H1 (cell line): ENCODE results near the gene PYURF. TPM values are rescaled to one million over a fixed set of nuclear protein-coding genes. Genes with fewer than 3 reads are reported as not detected.

ENCODE experiments used
- CTCF ChIA-PET: fragments of 300-600 bp; sonication (Branson Sonifier 250); formaldehyde crosslinking; loops from one replicate; lab custom pipeline; 2021; ENCODE audit not compliant: partially characterized antibody; lab: Charles Lee
- POLR2A ChIA-PET: fragments of 300-600 bp; sonication (Branson Sonifier 250); formaldehyde crosslinking; loops from one replicate; lab custom pipeline; 2021; ENCODE audit warnings: inconsistent platforms; ENCODE audit not compliant: partially characterized antibody; lab: Charles Lee
- DNase-seq, 2 experiments: peaks; one replicate each; pipeline versions ENCODE4 v3.0.0 to v3.0.0-alpha.2; 2010 to 2022; ENCODE audit warnings: low spot score in 2 of 2, low read depth in 1 of 2, mixed read lengths in 1 of 2
- FAIRE-seq: peaks from 2 replicates; lab custom pipeline; 2011; peaks lifted over from hg19 to GRCh38; lab: Jason Lieb, UNC
- H2AFZ ChIP-seq: 2 replicates; pipeline ENCODE4 v1.8.1; 2012; ENCODE audit warnings: low read length, inconsistent platforms
- H2AK5ac ChIP-seq: 2 replicates; pipeline ENCODE4 v1.6.1; 2013; ENCODE audit warnings: low read depth, low read length
- H2BK120ac ChIP-seq: replicated peaks from 2 replicates; pipeline ENCODE3; 2013; ENCODE audit warnings: low read depth, low read length, inconsistent platforms
- H2BK12ac ChIP-seq: 2 replicates; pipeline ENCODE4 v1.6.1; 2013; ENCODE audit warnings: low read depth, low read length
- H2BK15ac ChIP-seq: 2 replicates; pipeline ENCODE4 v1.6.1; 2013; ENCODE audit warnings: low read length
- H2BK20ac ChIP-seq: 2 replicates; pipeline ENCODE4 v1.6.1; 2013; ENCODE audit warnings: low read length
- H2BK5ac ChIP-seq: 2 replicates; pipeline ENCODE4 v1.6.1; 2013; ENCODE audit warnings: low read depth, low read length
- H3K14ac ChIP-seq: 2 replicates; pipeline ENCODE4 v1.6.1; 2013; ENCODE audit warnings: inconsistent platforms; ENCODE audit not compliant: insufficient read length
- H3K18ac ChIP-seq: 2 replicates; pipeline ENCODE4 v1.6.1; 2013; ENCODE audit warnings: low read length; ENCODE audit errors: extremely low read depth
- H3K23ac ChIP-seq: 2 replicates; pipeline ENCODE4 v1.6.1; 2013; ENCODE audit warnings: inconsistent platforms; ENCODE audit not compliant: insufficient read length
- H3K23me2 ChIP-seq: 2 replicates; pipeline ENCODE4 v1.6.1; 2013; ENCODE audit warnings: low read depth, low read length
- H3K27ac ChIP-seq: 2 replicates; pipeline ENCODE4 v1.6.1; 2011; ENCODE audit warnings: low read depth, low read length, inconsistent platforms
- H3K27me3 ChIP-seq, 4 experiments: replicated peaks in 1 of 4; 1 replicate in 1 of 4; 2 replicates in 3 of 4; pipeline versions ENCODE4 v1.6.1 to v1.8.1; 2011 to 2013; ENCODE audit warnings: low read length in 3 of 4, mild to moderate bottlenecking in 3 of 4, inconsistent platforms in 2 of 4, mixed read lengths in 2 of 4, moderate library complexity in 1 of 4; ENCODE audit not compliant: control insufficient read depth in 3 of 4, insufficient read depth in 3 of 4; ENCODE audit errors: extremely low read depth in 1 of 4
- H3K36me3 ChIP-seq, 4 experiments: 2 replicates each; pipeline versions ENCODE4 v1.6.1 to v1.8.1; 2011 to 2013; ENCODE audit warnings: mild to moderate bottlenecking in 4 of 4, low read length in 3 of 4, moderate library complexity in 2 of 4, control low read depth in 1 of 4, inconsistent platforms in 1 of 4; ENCODE audit not compliant: insufficient read depth in 4 of 4, control insufficient read depth in 2 of 4
- H3K4ac ChIP-seq: replicated peaks from 2 replicates; pipeline ENCODE3; 2013; ENCODE audit warnings: low read length, low read depth, mixed read lengths, inconsistent platforms; ENCODE audit not compliant: insufficient read length
- H3K4me1 ChIP-seq, 4 experiments: replicated peaks in 1 of 4; 1 replicate in 1 of 4; 2 replicates in 3 of 4; pipeline versions ENCODE4 v1.6.1 to v1.8.1; 2011 to 2013; ENCODE audit warnings: low read length in 3 of 4, inconsistent platforms in 2 of 4, mixed read lengths in 1 of 4; ENCODE audit not compliant: insufficient read depth in 4 of 4, control insufficient read depth in 3 of 4
- H3K4me2 ChIP-seq, 2 experiments: 2 replicates each; pipeline versions ENCODE4 v1.6.1 to v1.8.1; 2011 to 2013; ENCODE audit warnings: low read depth in 2 of 2, low read length in 2 of 2, control low read depth in 1 of 2, inconsistent platforms in 1 of 2, mild to moderate bottlenecking in 1 of 2; ENCODE audit not compliant: insufficient read depth in 1 of 2
- H3K4me3 ChIP-seq, 4 experiments: fragments of 200-600, 300-600 bp in 1 of 4; sonication (generic), shearing (Covaris generic), sonication (Bioruptor Twin) in 1 of 4; 2 replicates each; pipeline versions ENCODE4 v1.5.1 to v1.8.1; 2011 to 2016; ENCODE audit warnings: low read length in 4 of 4, low read depth in 3 of 4, control low read depth in 2 of 4, inconsistent platforms in 2 of 4, mild to moderate bottlenecking in 2 of 4, mixed read lengths in 1 of 4, moderate library complexity in 1 of 4; ENCODE audit not compliant: insufficient read depth in 2 of 4; ENCODE audit errors: extremely low read depth in 1 of 4
- H3K56ac ChIP-seq: replicated peaks from 2 replicates; pipeline ENCODE3; 2013; ENCODE audit warnings: low read depth, mild to moderate bottlenecking, mixed read lengths, low read length, inconsistent platforms; ENCODE audit not compliant: insufficient read length
- H3K79me1 ChIP-seq: 2 replicates; pipeline ENCODE4 v1.6.1; 2013; ENCODE audit warnings: low read depth, low read length, control low read depth
- H3K79me2 ChIP-seq, 2 experiments: 2 replicates each; pipeline versions ENCODE4 v1.6.1 to v1.8.1; 2012 to 2013; ENCODE audit warnings: low read length in 2 of 2, mild to moderate bottlenecking in 2 of 2, inconsistent platforms in 1 of 2; ENCODE audit not compliant: insufficient read depth in 2 of 2, control insufficient read depth in 1 of 2
- H3K9ac ChIP-seq, 4 experiments: replicated peaks in 1 of 4; 1 replicate in 1 of 4; 2 replicates in 3 of 4; pipeline versions ENCODE4 v1.6.1 to v1.8.1; 2011 to 2013; ENCODE audit warnings: low read depth in 3 of 4, low read length in 3 of 4, control low read depth in 2 of 4, mild to moderate bottlenecking in 2 of 4, moderate library complexity in 2 of 4, inconsistent platforms in 1 of 4; ENCODE audit errors: extremely low read depth in 1 of 4
- H3K9me3 ChIP-seq, 2 experiments: 2 replicates each; pipeline versions ENCODE4 v1.6.1 to v1.8.1; 2012 to 2013; ENCODE audit warnings: mild to moderate bottlenecking in 2 of 2, moderate library complexity in 2 of 2, control low read depth in 1 of 2, inconsistent platforms in 1 of 2, low read depth in 1 of 2, low read length in 1 of 2, mixed read lengths in 1 of 2; ENCODE audit not compliant: insufficient read depth in 2 of 2
- H4K20me1 ChIP-seq, 2 experiments: replicated peaks in 1 of 2; 2 replicates each; pipeline versions ENCODE3 to v1.8.1; 2011 to 2013; ENCODE audit warnings: inconsistent platforms in 2 of 2, low read length in 2 of 2, mild to moderate bottlenecking in 1 of 2; ENCODE audit not compliant: insufficient read depth in 2 of 2, control insufficient read depth in 1 of 2
- H4K5ac ChIP-seq: 2 replicates; pipeline ENCODE4 v1.6.1; 2013; ENCODE audit warnings: low read length, low read depth, mixed read lengths, inconsistent platforms; ENCODE audit not compliant: insufficient read length
- H4K8ac ChIP-seq: 2 replicates; pipeline ENCODE4 v1.8.0; 2013; ENCODE audit warnings: mild to moderate bottlenecking, moderate library complexity, low read length, inconsistent platforms; ENCODE audit not compliant: insufficient read depth; ENCODE audit errors: extremely low read depth
- H4K91ac ChIP-seq: replicated peaks from 2 replicates; pipeline ENCODE3; 2013; ENCODE audit warnings: low read length, mixed read lengths, inconsistent platforms; ENCODE audit not compliant: insufficient read length
- BCL11A ChIP-seq, 2 experiments: IDR thresholded peaks; one replicate each; pipeline ENCODE4 v1.6.1; 2011; ENCODE audit warnings: low read depth in 2 of 2, low read length in 2 of 2, mild to moderate bottlenecking in 2 of 2
- CREB1 ChIP-seq: IDR thresholded peaks from 2 replicates; pipeline ENCODE4 v1.6.1; 2012; ENCODE audit warnings: inconsistent platforms
- EP300 ChIP-seq, 2 experiments: IDR thresholded peaks; 1 replicate in 1 of 2; 2 replicates in 1 of 2; pipeline ENCODE4 v1.6.1; 2011 to 2012; ENCODE audit warnings: low read depth in 2 of 2, low read length in 2 of 2, mild to moderate bottlenecking in 2 of 2, borderline replicate concordance in 1 of 2, inconsistent platforms in 1 of 2, moderate library complexity in 1 of 2
- POLR2A ChIP-seq, 2 experiments: IDR thresholded peaks; 1 replicate in 1 of 2; 2 replicates in 1 of 2; pipeline ENCODE4 v1.6.1; 2011; ENCODE audit warnings: low read depth in 2 of 2, low read length in 2 of 2, mild to moderate bottlenecking in 2 of 2; ENCODE audit errors: control extremely low read depth in 1 of 2
- RNF2 ChIP-seq: fragments of 200-900, 300-1000 bp; sonication (generic); IDR thresholded peaks from 2 replicates; pipeline ENCODE4 v1.7.1; 2016; ENCODE audit warnings: borderline replicate concordance, low read depth, mild to moderate bottlenecking, antibody characterized with exemption, low read length; ENCODE audit not compliant: poor library complexity, severe bottlenecking; ENCODE audit errors: missing control alignments
- SUZ12 ChIP-seq: fragments of 200-600 bp; sonication (generic); IDR thresholded peaks from 2 replicates; pipeline ENCODE4 v1.6.1; 2012; ENCODE audit warnings: mild to moderate bottlenecking, inconsistent platforms, low read length, moderate library complexity, mixed read lengths
- TAF1 ChIP-seq: IDR thresholded peaks from 2 replicates; pipeline ENCODE4 v1.6.1; 2011; ENCODE audit warnings: mild to moderate bottlenecking, low read depth, low read length
- WGBS, 2 experiments: shearing (Covaris generic) in 1 of 2; methylation state at CpG; one replicate each; pipeline versions ENCODE4 v1.1.6 to v1.1.7; 2013 to 2015; ENCODE audit warnings: low lambda C conversion rate in 2 of 2, mixed read lengths in 2 of 2, inconsistent platforms in 1 of 2, low coverage in 1 of 2, missing lambda C conversion rate in 1 of 2; ENCODE audit not compliant: insufficient replicate concordance in 2 of 2, insufficient coverage in 1 of 2, insufficient read length in 1 of 2; ENCODE audit errors: extremely low coverage in 1 of 2, missing lambda C conversion rate in 1 of 2; 5-methylcytosine and 5-hydroxymethylcytosine counted together
- polyA plus RNA-seq, 7 experiments: library from polyadenylated mRNA; depleted of rRNA in 3 of 7; stranded (reverse) in 5 of 7; unstranded in 2 of 7; fragments of >200 nt in 5 of 7; fragments of 200-250 nt in 2 of 7; gene quantifications; 1 replicate in 5 of 7; 2 replicates in 1 of 7; 4 replicates in 1 of 7; pipeline versions ENCODE4 v1.2.1 to v1.2.3, GENCODE V29; 2011 to 2013; ENCODE audit warnings: missing spikeins in 2 of 7, mixed read lengths in 2 of 7
- total RNA-seq: library from RNA; stranded (reverse); fragmentation: NEBNext Ultra II Directional; extraction: Animal tissue kit (Norgen Biotek cat#: 25700); gene quantifications from 2 replicates; pipeline ENCODE4 v1.2.1, GENCODE V29; 2021

Gene PYURF
- total and polyA plus RNA-seq, 2 of the 8 experiments (the other 6 are each of a cell fraction or from before 2014, with no cell fraction given) = 31.6 to 44.8 TPM

DNA sequence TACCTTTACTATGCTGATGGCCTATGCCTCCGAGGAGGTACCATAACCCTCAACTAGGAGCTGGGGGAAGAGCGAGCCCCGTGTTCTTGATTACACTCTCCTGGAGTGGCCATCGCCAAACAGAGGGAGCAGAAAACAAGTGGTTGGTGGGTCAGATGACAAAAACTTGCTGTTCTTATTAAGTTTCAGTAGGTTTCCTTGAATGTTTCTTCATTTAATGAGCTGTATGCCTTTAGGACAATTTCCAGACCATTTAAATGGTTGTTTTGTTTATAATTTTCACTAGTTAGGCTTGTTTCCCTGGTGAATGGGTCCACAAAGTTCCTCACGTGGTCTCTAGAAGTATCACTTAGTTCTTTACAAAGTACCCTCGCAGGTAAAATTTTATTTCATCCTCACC, 4.7 kb downstream of the PYURF start:
- no peak overlapping the region for H2BK20ac ChIP-seq
- no peak overlapping the region for H4K5ac ChIP-seq
- no peak overlapping the region for H2BK15ac ChIP-seq
- H4K91ac ChIP-seq = no peak overlapping the region
- no peak overlapping the region for H2BK5ac ChIP-seq
- no peak overlapping the region for H3K18ac ChIP-seq
- H3K4me1 ChIP-seq = peaks cover 0 to 3% (median 2%) of the 10 kb centered on the region in 4 experiments; a peak in 5 of 7 replicates
- no peak overlapping the region for H2AFZ ChIP-seq
- H3K23ac ChIP-seq = no peak overlapping the region
- peaks cover 3% of the 10 kb centered on the region in 2 experiments for H4K20me1 ChIP-seq
- H3K14ac ChIP-seq = no peak overlapping the region
- H2AK5ac ChIP-seq = no peak overlapping the region
- H2BK12ac ChIP-seq = no peak overlapping the region
- FAIRE-seq = no peak
- no peak for DNase-seq
- CTCF ChIA-PET = interaction anchor here (0.6 to 7.7 kb wide), 4 partner anchors 35 to 307 kb away, joined by 3 to 112 read pairs (median 8); no protein-coding TSS in a partner anchor
- peaks cover 0 to 16% (median 4%) of the 10 kb centered on the region in 4 experiments; a peak in 4 of 8 replicates for H3K36me3 ChIP-seq
- peaks cover 0 to 23% of the 10 kb centered on the region in 2 experiments; a peak in 3 of 4 replicates for H3K79me2 ChIP-seq
- POLR2A ChIA-PET = interaction anchor here (0.8 kb wide), 1 partner anchor 80 kb away, joined by 6 read pairs; no protein-coding TSS in a partner anchor
- no peak overlapping the region for H3K4me3 ChIP-seq
- H3K4ac ChIP-seq = no peak overlapping the region
- H3K56ac ChIP-seq = no peak overlapping the region
- no peak overlapping the region for H2BK120ac ChIP-seq
- no peaks in the 10 kb centered on the region for H3K23me2 ChIP-seq
- WGBS, 2 experiments = 90% methylated on average over 6 of the region's 6 CpGs; no CpG with 5 or more reads in 1 of the 2 experiments
- no peak overlapping the region for H4K8ac ChIP-seq
- TF ChIP-seq RNF2 (no peak), SUZ12 (no peak), TAF1 (no peak), POLR2A (IDR thresholded peaks at IDR 0.05; ENCODE audit: control extremely low read depth in 1 of 2, low read depth in 2 of 2, low read length in 2 of 2) (no peak), BCL11A (IDR thresholded peaks at IDR 0.05; ENCODE audit: low read depth in 2 of 2, low read length in 2 of 2) (no peak), EP300 (IDR thresholded peaks at IDR 0.05; ENCODE audit: borderline replicate concordance in 1 of 2, low read depth in 2 of 2, low read length in 2 of 2) (no peak), CREB1 (no peak)
- TF ChIP-seq, all 59 proteins: peak for 0
- Histone ChIP-seq H3K4me2 (no peak overlapping the region), H3K9ac (no peak overlapping the region), H3K27ac (no peak overlapping the region), H3K79me1 (no peaks in the 10 kb centered on the region), H3K27me3 (no peaks in the 10 kb centered on the region), H3K9me3 (no peaks in the 10 kb centered on the region)
